Measurements from ENCODE around the gene GATA5.

- no peak for TF ChIP-seq TEAD4 (IDR thresholded peaks at IDR 0.05)
- TF ChIP-seq EGR1 (IDR thresholded peaks at IDR 0.05) = 0 out of 2 replicates have a peak, but pooled peaks have one; percentile 17
- no peak for TF ChIP-seq CREB1 (IDR thresholded peaks at IDR 0.05; ENCODE audit: low read depth)
- TF ChIP-seq, protein P1, sequence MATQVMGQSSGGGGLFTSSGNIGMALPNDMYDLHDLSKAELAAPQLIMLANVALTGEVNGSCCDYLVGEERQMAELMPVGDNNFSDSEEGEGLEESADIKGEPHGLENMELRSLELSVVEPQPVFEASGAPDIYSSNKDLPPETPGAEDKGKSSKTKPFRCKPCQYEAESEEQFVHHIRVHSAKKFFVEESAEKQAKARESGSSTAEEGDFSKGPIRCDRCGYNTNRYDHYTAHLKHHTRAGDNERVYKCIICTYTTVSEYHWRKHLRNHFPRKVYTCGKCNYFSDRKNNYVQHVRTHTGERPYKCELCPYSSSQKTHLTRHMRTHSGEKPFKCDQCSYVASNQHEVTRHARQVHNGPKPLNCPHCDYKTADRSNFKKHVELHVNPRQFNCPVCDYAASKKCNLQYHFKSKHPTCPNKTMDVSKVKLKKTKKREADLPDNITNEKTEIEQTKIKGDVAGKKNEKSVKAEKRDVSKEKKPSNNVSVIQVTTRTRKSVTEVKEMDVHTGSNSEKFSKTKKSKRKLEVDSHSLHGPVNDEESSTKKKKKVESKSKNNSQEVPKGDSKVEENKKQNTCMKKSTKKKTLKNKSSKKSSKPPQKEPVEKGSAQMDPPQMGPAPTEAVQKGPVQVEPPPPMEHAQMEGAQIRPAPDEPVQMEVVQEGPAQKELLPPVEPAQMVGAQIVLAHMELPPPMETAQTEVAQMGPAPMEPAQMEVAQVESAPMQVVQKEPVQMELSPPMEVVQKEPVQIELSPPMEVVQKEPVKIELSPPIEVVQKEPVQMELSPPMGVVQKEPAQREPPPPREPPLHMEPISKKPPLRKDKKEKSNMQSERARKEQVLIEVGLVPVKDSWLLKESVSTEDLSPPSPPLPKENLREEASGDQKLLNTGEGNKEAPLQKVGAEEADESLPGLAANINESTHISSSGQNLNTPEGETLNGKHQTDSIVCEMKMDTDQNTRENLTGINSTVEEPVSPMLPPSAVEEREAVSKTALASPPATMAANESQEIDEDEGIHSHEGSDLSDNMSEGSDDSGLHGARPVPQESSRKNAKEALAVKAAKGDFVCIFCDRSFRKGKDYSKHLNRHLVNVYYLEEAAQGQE (IDR thresholded peaks at IDR 0.05; ENCODE audit: low read depth) = no peak
- no peak for TF ChIP-seq MAX (IDR thresholded peaks at IDR 0.05)
- no peak for TF ChIP-seq FOXM1 (IDR thresholded peaks at IDR 0.05; ENCODE audit: borderline replicate concordance, low read depth)
- TF ChIP-seq EP300 (IDR thresholded peaks at IDR 0.05; ENCODE audit: borderline replicate concordance) = no peak
- no peak for TF ChIP-seq RAD21 (IDR thresholded peaks at IDR 0.05; ENCODE audit: low read depth)
- no peak for TF ChIP-seq USF1 (IDR thresholded peaks at IDR 0.05)
- TF ChIP-seq CEBPB (IDR thresholded peaks at IDR 0.05) = no peak
Measured at GRCh38 chr20:62475027-62475771, 596 bp downstream of the GATA5 start.
